Measurements from ENCODE around the gene SMURF2.
A peak's percentile ranks its signal among the peaks of the same experiment; 100 is the strongest.
"Not testable (repeated sequence)": the region's sequence is repeated elsewhere in the genome, so short reads cannot be mapped to it uniquely, and the experiment has no call there.

SMURF2 gene

DNA sequence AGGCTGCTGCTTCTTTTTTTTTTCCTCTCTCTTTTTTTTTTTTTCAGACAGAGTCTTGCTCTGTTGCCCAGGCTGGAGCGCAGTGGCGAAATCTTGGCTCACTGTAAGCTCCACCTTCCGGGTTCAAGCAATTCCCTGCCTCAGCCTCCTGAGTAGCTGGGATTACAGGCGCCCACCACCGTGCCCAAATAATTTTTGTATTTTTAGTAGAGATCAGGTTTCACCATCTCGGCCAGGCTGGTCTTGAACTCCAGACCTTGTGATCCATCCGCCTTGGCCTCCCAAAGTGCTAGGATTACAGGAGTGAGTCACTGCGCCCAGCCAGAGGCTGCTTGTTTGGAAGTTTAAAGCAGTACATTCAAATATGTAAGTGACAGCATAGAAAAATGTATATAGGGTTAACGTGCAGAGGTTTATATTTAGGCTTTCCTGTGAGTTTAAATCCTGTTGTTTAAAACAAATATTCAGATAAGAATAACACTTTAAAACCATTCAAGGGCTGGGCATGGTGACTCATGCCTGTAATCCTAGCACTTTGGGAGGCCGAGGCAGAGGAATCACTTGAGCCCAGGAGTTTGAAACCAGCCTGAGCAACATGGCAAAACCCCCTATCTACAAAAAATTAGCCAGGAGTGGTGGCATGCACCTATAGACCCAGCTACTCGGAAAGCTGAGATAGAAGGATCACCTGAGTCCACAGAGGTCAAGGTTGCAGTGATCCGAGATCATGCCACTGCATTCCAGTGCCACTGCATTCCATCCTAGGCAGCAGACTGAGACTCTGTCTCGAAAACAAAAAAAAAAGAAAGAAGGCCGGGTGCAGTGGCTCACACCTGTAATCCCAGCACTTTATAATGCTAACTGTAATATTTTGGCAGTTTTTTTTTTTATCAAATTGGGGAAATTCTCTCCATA, 6.0 kb upstream of the SMURF2 start:
- not testable (repeated sequence) for H3K27ac ChIP-seq (ENCODE audit: low read depth, low read length); H3K9ac ChIP-seq (ENCODE audit: low read depth in 1 of 2, low read length in 2 of 2); H3K4me1 ChIP-seq (ENCODE audit: control insufficient read depth in 1 of 2, insufficient read depth in 2 of 2, low read length in 2 of 2); H3K9me3 ChIP-seq (ENCODE audit: control insufficient read depth in 1 of 2, low read length in 2 of 2); H3K36me3 ChIP-seq (ENCODE audit: control insufficient read depth in 1 of 2, insufficient read depth in 2 of 2, low read length in 2 of 2); H3K4me3 ChIP-seq (ENCODE audit: low read depth in 1 of 2, low read length in 2 of 2); H3K27me3 ChIP-seq (ENCODE audit: control insufficient read depth in 1 of 2, insufficient read depth in 2 of 2, low read length in 2 of 2)

GRCh38 chr17:64664299-64664981, 2.3 kb upstream of the SMURF2 start:
- H3K9me3 ChIP-seq (ENCODE audit: control insufficient read depth in 1 of 2, low read length in 2 of 2); H3K27me3 ChIP-seq (ENCODE audit: control insufficient read depth in 1 of 2, insufficient read depth in 2 of 2, low read length in 2 of 2); H3K4me1 ChIP-seq (ENCODE audit: control insufficient read depth in 1 of 2, insufficient read depth in 2 of 2, low read length in 2 of 2); H3K27ac ChIP-seq (ENCODE audit: low read depth, low read length); H3K9ac ChIP-seq (ENCODE audit: low read depth in 1 of 2, low read length in 2 of 2); H3K36me3 ChIP-seq (ENCODE audit: control insufficient read depth in 1 of 2, insufficient read depth in 2 of 2, low read length in 2 of 2); H3K4me3 ChIP-seq (ENCODE audit: low read depth in 1 of 2, low read length in 2 of 2): not testable (repeated sequence)

GRCh38 chr17:64663836-64664235, 1.7 kb upstream of the SMURF2 start:
- not testable (repeated sequence) for H3K4me1 ChIP-seq (ENCODE audit: control insufficient read depth in 1 of 2, insufficient read depth in 2 of 2, low read length in 2 of 2); H3K27ac ChIP-seq (ENCODE audit: low read depth, low read length); H3K4me3 ChIP-seq (ENCODE audit: low read depth in 1 of 2, low read length in 2 of 2); H3K27me3 ChIP-seq (ENCODE audit: control insufficient read depth in 1 of 2, insufficient read depth in 2 of 2, low read length in 2 of 2); H3K9ac ChIP-seq (ENCODE audit: low read depth in 1 of 2, low read length in 2 of 2); H3K9me3 ChIP-seq (ENCODE audit: control insufficient read depth in 1 of 2, low read length in 2 of 2); H3K36me3 ChIP-seq (ENCODE audit: control insufficient read depth in 1 of 2, insufficient read depth in 2 of 2, low read length in 2 of 2)

- no peaks in the 10 kb centered on the region for H3K27me3 ChIP-seq (ENCODE audit: control insufficient read depth in 1 of 2, insufficient read depth in 2 of 2, low read length in 2 of 2)
- no peak overlapping the region for H3K27ac ChIP-seq (ENCODE audit: low read depth, low read length)
- peaks cover 0 to 5% of the 10 kb centered on the region in 2 donors for H3K4me1 ChIP-seq (ENCODE audit: control insufficient read depth in 1 of 2, insufficient read depth in 2 of 2, low read length in 2 of 2)
- H3K9me3 ChIP-seq (ENCODE audit: control insufficient read depth in 1 of 2, low read length in 2 of 2): no peaks in the 10 kb centered on the region
- H3K36me3 ChIP-seq (ENCODE audit: control insufficient read depth in 1 of 2, insufficient read depth in 2 of 2, low read length in 2 of 2): no peaks in the 10 kb centered on the region
- peak overlapping the region; percentile 69 to 82 for H3K4me3 ChIP-seq (ENCODE audit: low read depth in 1 of 2, low read length in 2 of 2)
- H3K9ac ChIP-seq (ENCODE audit: low read depth in 1 of 2, low read length in 2 of 2): peak overlapping the region; percentile 55 to 85
Measured at GRCh38 chr17:64662774-64663367, 764 bp upstream of the SMURF2 start.

DNA sequence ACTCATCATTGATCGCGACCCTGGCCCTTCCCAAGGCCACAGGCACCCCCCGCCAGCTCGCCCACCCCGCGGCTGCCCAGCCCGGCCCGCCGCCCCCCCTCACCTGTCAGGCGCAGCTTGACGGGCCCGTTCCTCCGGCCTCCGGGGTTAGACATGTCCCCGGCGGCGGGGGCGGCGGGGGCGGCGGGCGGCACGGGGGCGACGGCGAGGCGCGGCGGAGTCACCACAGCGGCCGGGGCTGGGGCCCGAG, 456 bp downstream of the SMURF2 start:
- no peak overlapping the region for H3K27ac ChIP-seq (ENCODE audit: low read depth, low read length)
- H3K4me3 ChIP-seq (ENCODE audit: low read depth in 1 of 2, low read length in 2 of 2): peak overlapping the region; percentile 71 to 75
- peaks cover 0 to 5% of the 10 kb centered on the region in 2 donors for H3K4me1 ChIP-seq (ENCODE audit: control insufficient read depth in 1 of 2, insufficient read depth in 2 of 2, low read length in 2 of 2)
- no peaks in the 10 kb centered on the region for H3K9me3 ChIP-seq (ENCODE audit: control insufficient read depth in 1 of 2, low read length in 2 of 2)
- no peaks in the 10 kb centered on the region for H3K36me3 ChIP-seq (ENCODE audit: control insufficient read depth in 1 of 2, insufficient read depth in 2 of 2, low read length in 2 of 2)
- H3K27me3 ChIP-seq (ENCODE audit: control insufficient read depth in 1 of 2, insufficient read depth in 2 of 2, low read length in 2 of 2): no peaks in the 10 kb centered on the region
- peak overlapping the region; percentile 59 to 84 for H3K9ac ChIP-seq (ENCODE audit: low read depth in 1 of 2, low read length in 2 of 2)

DNA sequence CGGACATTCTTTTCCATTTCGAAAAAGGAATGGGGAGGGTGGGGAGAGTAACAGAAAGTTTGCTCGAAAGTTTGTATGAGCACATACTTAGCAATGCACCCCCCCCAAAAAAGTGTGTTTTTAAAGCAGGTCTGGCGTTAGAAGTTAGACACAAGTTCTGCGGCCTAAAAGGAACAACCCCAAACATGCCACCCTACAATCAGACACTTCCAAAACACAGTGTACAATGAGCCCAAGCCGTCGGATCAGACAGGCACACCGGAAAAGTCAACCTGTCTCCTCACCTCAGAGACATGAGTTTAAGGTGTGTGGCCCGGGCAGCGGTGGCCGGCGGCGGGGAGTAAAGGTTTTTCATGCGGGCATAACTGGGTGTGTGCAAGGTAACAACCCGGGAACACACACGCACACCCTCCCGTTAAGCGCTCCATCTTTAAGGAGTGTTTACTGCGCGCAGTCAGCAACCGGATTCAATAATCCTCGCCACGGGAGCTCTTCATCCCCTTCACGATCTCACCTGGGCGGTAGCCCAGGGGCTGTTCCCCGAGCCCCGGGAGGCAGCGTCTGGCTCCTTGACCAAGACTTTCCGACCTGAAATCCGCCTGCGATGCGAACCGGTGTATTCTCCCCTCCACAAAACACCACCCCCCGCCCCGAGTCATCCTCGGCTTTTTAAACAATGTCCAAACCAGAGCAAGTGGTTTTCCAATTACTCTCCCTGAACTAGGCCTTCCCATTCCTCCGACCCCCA, 955 bp downstream of the SMURF2 start:
- not testable (repeated sequence) for H3K4me1 ChIP-seq (ENCODE audit: control insufficient read depth in 1 of 2, insufficient read depth in 2 of 2, low read length in 2 of 2); H3K27ac ChIP-seq (ENCODE audit: low read depth, low read length); H3K9me3 ChIP-seq (ENCODE audit: control insufficient read depth in 1 of 2, low read length in 2 of 2); H3K27me3 ChIP-seq (ENCODE audit: control insufficient read depth in 1 of 2, insufficient read depth in 2 of 2, low read length in 2 of 2); H3K36me3 ChIP-seq (ENCODE audit: control insufficient read depth in 1 of 2, insufficient read depth in 2 of 2, low read length in 2 of 2)
- Histone ChIP-seq H3K9ac (ENCODE audit: low read depth in 1 of 2, low read length in 2 of 2) (peak overlapping the region; percentile 59 to 84), H3K4me3 (ENCODE audit: low read depth in 1 of 2, low read length in 2 of 2) (peak overlapping the region; percentile 71 to 75)

DNA sequence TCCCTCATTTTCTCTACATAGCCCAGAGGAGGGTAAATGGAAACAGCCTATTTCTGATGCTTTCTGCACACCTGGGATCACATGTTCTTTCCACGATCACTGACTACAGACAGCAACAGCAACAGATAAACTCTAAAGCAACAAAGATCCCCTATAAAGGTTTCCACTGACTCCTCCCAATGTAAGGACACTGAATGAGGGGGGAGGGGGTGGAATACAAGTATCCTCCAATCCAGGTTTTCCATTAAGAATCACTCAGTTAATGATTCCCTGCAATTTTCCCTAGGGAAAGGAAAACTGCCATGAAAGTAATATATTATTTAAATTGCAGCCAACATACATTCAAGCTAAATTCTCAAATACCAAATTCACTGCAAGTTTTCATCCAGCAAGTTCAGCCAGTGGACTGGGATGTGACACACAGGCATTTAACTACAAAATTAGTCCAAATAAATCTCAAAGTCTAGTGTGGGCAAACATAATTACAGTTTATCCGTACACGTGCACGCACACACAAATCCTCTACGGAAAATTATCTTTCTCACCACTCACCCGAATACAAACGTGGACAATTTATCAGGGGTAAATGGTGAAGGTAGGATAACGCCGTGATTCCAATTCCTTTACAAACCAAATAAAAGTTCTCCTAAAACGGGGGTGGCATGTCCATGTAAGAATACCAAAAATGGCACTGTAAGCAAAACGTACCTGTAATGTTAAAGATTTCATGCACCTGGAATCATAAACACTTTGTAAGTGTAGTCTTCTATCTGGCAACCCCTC, 1.7 kb downstream of the SMURF2 start:
- not testable (repeated sequence) for H3K36me3 ChIP-seq (ENCODE audit: control insufficient read depth in 1 of 2, insufficient read depth in 2 of 2, low read length in 2 of 2); H3K4me1 ChIP-seq (ENCODE audit: control insufficient read depth in 1 of 2, insufficient read depth in 2 of 2, low read length in 2 of 2); H3K27ac ChIP-seq (ENCODE audit: low read depth, low read length); H3K9me3 ChIP-seq (ENCODE audit: control insufficient read depth in 1 of 2, low read length in 2 of 2); H3K27me3 ChIP-seq (ENCODE audit: control insufficient read depth in 1 of 2, insufficient read depth in 2 of 2, low read length in 2 of 2)
- H3K9ac ChIP-seq (ENCODE audit: low read depth in 1 of 2, low read length in 2 of 2): peak overlapping the region; percentile 59 to 84
- H3K4me3 ChIP-seq (ENCODE audit: low read depth in 1 of 2, low read length in 2 of 2): peak overlapping the region; percentile 71 to 75

- H3K9me3 ChIP-seq (ENCODE audit: control insufficient read depth in 1 of 2, low read length in 2 of 2): no peaks in the 10 kb centered on the region
- H3K36me3 ChIP-seq (ENCODE audit: control insufficient read depth in 1 of 2, insufficient read depth in 2 of 2, low read length in 2 of 2): no peaks in the 10 kb centered on the region
- no peaks in the 10 kb centered on the region for H3K27me3 ChIP-seq (ENCODE audit: control insufficient read depth in 1 of 2, insufficient read depth in 2 of 2, low read length in 2 of 2)
- H3K4me3 ChIP-seq (ENCODE audit: low read depth in 1 of 2, low read length in 2 of 2): no peak overlapping the region
- no peak overlapping the region for H3K27ac ChIP-seq (ENCODE audit: low read depth, low read length)
- peaks cover 0 to 5% of the 10 kb centered on the region in 2 donors for H3K4me1 ChIP-seq (ENCODE audit: control insufficient read depth in 1 of 2, insufficient read depth in 2 of 2, low read length in 2 of 2)
- H3K9ac ChIP-seq (ENCODE audit: low read depth in 1 of 2, low read length in 2 of 2): no peak overlapping the region
Measured at GRCh38 chr17:64658931-64659330, 3.2 kb downstream of the SMURF2 start.

GRCh38 chr17:64657610-64658125, 4.4 kb downstream of the SMURF2 start:
- no peak overlapping the region for H3K27ac ChIP-seq (ENCODE audit: low read depth, low read length)
- H3K36me3 ChIP-seq (ENCODE audit: control insufficient read depth in 1 of 2, insufficient read depth in 2 of 2, low read length in 2 of 2): no peaks in the 10 kb centered on the region

More at GRCh38 chr17:64657610-64658125, 4.4 kb downstream of the SMURF2 start:
- Histone ChIP-seq H3K9ac (ENCODE audit: low read depth in 1 of 2, low read length in 2 of 2) (no peak overlapping the region), H3K27me3 (ENCODE audit: control insufficient read depth in 1 of 2, insufficient read depth in 2 of 2, low read length in 2 of 2) (no peaks in the 10 kb centered on the region), H3K9me3 (ENCODE audit: control insufficient read depth in 1 of 2, low read length in 2 of 2) (no peaks in the 10 kb centered on the region), H3K4me3 (ENCODE audit: low read depth in 1 of 2, low read length in 2 of 2) (no peak overlapping the region), H3K4me1 (ENCODE audit: control insufficient read depth in 1 of 2, insufficient read depth in 2 of 2, low read length in 2 of 2) (peaks cover 0 to 5% of the 10 kb centered on the region in 2 donors)

Measured in duodenal mucosa (tissue), 2 donors.